IMR-90 (cell line): Measurements from ENCODE around the gene MPZL3.

ENCODE experiments used
- BHLHE40 ChIP-seq: fragments of 150-350 bp; IDR thresholded peaks from 2 replicates; pipeline ENCODE4 v1.6.1; 2016; ENCODE audit warnings: mild to moderate bottlenecking, low read depth, low read length
- CHD1 ChIP-seq: IDR thresholded peaks from 2 replicates; pipeline ENCODE4 v1.6.1; 2012; ENCODE audit warnings: low read depth, low read length, improper control_type of control experiment
- MAFK ChIP-seq: IDR thresholded peaks from 2 replicates; pipeline ENCODE4 v1.6.1; 2012; ENCODE audit warnings: low read depth, low read length, improper control_type of control experiment
- MAZ ChIP-seq: IDR thresholded peaks from 2 replicates; pipeline ENCODE4 v1.6.1; 2012; ENCODE audit warnings: low read depth, mild to moderate bottlenecking, low read length, improper control_type of control experiment, moderate library complexity, borderline replicate concordance
- MXI1 ChIP-seq: IDR thresholded peaks from 2 replicates; pipeline ENCODE4 v1.6.1; 2012; ENCODE audit warnings: low read depth, mild to moderate bottlenecking, low read length, moderate library complexity, borderline replicate concordance
- POLR2A ChIP-seq: IDR thresholded peaks from 2 replicates; pipeline ENCODE4 v1.6.1; 2012; ENCODE audit warnings: mild to moderate bottlenecking, low read depth, low read length
- RCOR1 ChIP-seq: IDR thresholded peaks from 2 replicates; pipeline ENCODE4 v1.6.1; 2012; ENCODE audit warnings: mild to moderate bottlenecking, low read length, improper control_type of control experiment; ENCODE audit not compliant: insufficient replicate concordance
- RFX5 ChIP-seq: IDR thresholded peaks from 2 replicates; pipeline ENCODE4 v1.8.0; 2012; ENCODE audit warnings: low read depth, mild to moderate bottlenecking, low read length, moderate library complexity
- SMC3 ChIP-seq: fragments of 150-350 bp; IDR thresholded peaks from 2 replicates; pipeline ENCODE4 v1.6.1; 2016; ENCODE audit warnings: low read depth, mild to moderate bottlenecking, antibody characterized with exemption, low read length, moderate library complexity
- TF ChIP-seq, protein P1 (sequence below): conservative IDR thresholded peaks from 2 replicates; pipeline ENCODE4 v1.5.1; 2012; ENCODE audit warnings: mild to moderate bottlenecking, low read depth, low read length, improper control_type of control experiment
- TF ChIP-seq, protein P2 (sequence below): fragments of 150-350 bp; IDR thresholded peaks from 2 replicates; pipeline ENCODE4 v1.6.1; 2017; ENCODE audit warnings: mild to moderate bottlenecking, antibody characterized with exemption, low read length, low read depth

DNA sequence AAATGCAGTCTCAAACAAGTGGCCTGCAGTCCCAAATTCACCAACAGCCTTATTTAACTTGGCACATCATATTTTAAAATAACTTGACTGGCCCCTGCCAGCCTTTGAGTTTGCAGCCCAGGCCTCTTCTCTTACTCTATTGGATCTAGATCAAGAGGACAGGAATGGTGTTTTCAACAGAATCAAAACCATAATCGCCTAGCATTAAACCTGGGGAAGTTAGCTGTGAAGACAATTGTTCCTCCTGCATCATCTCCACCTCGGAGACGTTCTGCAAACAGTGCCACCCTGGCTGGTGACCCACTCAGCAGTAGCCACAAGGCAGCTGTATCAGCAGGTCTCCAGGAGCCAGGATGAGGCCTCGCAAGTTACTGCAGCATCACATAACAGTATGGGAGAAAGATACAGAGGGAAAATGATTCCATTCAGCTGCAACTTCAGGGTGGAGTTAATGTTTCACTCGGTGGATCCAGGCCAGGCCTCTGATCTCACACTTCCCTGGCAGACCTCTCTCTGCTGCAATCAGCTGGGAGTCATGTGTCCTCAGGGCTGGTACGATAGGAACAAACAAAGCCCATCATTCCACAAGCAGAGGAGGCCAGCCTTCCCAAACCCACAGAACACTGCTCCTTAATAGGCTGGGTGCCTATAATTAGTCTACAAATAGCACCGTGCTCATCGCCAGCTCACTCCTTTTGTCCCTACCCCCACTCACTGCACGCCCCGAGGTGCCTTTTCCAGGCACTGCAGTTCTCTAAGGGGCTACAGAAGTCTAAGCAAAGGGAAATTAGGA is 57.1 kb downstream of the MPZL3 start:
- TF ChIP-seq, protein P1, sequence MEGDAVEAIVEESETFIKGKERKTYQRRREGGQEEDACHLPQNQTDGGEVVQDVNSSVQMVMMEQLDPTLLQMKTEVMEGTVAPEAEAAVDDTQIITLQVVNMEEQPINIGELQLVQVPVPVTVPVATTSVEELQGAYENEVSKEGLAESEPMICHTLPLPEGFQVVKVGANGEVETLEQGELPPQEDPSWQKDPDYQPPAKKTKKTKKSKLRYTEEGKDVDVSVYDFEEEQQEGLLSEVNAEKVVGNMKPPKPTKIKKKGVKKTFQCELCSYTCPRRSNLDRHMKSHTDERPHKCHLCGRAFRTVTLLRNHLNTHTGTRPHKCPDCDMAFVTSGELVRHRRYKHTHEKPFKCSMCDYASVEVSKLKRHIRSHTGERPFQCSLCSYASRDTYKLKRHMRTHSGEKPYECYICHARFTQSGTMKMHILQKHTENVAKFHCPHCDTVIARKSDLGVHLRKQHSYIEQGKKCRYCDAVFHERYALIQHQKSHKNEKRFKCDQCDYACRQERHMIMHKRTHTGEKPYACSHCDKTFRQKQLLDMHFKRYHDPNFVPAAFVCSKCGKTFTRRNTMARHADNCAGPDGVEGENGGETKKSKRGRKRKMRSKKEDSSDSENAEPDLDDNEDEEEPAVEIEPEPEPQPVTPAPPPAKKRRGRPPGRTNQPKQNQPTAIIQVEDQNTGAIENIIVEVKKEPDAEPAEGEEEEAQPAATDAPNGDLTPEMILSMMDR = no peak
- TF ChIP-seq RCOR1 (no peak), MAFK (no peak), POLR2A (no peak), BHLHE40 (no peak), MXI1 (no peak), RFX5 (no peak), MAZ (no peak), SMC3 (no peak), CHD1 (no peak)
- TF ChIP-seq, protein P2, sequence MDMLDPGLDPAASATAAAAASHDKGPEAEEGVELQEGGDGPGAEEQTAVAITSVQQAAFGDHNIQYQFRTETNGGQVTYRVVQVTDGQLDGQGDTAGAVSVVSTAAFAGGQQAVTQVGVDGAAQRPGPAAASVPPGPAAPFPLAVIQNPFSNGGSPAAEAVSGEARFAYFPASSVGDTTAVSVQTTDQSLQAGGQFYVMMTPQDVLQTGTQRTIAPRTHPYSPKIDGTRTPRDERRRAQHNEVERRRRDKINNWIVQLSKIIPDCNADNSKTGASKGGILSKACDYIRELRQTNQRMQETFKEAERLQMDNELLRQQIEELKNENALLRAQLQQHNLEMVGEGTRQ = peak; percentile 67; the same call in 1 of the 2 replicates
